ENCODE data around the gene SUN2. TPM values are rescaled to one million over a fixed set of nuclear protein-coding genes. Genes with fewer than 3 reads are reported as not detected.

Gene SUN2
- total and polyA plus RNA-seq, 12 donors, result 38.6 to 178 (median 97.2) TPM

DNA sequence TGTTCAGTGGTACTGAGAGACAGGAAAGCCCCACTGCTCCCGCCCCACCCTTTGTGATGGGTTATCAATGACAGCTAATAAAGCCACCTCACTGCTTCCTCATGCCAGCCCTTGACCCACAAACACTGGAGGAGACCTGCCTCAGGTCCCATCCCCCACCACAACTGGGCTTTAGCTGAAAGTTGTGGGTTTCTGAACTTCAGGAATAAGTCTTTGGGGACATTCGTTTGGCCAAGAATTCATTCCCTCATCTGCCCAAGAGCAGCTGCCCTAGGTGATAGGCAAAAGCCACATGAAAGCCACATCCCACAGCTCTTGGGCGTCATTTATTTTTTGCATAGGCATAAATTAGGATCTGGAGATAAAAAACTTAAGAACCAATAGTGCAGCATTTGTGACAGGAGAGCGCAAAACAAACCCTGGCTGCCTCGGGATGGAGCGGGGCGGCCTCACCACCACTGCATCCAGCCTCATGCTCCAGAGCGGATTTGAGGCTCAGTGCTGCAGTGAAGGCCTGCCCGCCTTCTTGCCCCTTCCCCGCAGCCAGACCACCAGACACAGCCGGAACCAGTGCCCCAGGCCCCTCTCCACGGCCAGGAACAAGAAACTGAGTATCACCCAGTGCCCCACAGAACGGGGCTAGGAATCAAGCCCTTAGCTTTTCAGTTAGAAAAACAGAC, 21.2 kb downstream of the SUN2 start:
- TF ChIP-seq, protein P1, sequence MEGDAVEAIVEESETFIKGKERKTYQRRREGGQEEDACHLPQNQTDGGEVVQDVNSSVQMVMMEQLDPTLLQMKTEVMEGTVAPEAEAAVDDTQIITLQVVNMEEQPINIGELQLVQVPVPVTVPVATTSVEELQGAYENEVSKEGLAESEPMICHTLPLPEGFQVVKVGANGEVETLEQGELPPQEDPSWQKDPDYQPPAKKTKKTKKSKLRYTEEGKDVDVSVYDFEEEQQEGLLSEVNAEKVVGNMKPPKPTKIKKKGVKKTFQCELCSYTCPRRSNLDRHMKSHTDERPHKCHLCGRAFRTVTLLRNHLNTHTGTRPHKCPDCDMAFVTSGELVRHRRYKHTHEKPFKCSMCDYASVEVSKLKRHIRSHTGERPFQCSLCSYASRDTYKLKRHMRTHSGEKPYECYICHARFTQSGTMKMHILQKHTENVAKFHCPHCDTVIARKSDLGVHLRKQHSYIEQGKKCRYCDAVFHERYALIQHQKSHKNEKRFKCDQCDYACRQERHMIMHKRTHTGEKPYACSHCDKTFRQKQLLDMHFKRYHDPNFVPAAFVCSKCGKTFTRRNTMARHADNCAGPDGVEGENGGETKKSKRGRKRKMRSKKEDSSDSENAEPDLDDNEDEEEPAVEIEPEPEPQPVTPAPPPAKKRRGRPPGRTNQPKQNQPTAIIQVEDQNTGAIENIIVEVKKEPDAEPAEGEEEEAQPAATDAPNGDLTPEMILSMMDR (IDR thresholded peaks at IDR 0.05), result no peak
- intact Hi-C loops (cut with DNase I), result no loop called here
- no peak for DNase-seq
- Histone ChIP-seq H3K36me3 (peaks cover 11 to 100% (median 48%) of the 10 kb centered on the region in 9 donors), H3K4me1 (peaks cover 9 to 52% (median 28%) of the 10 kb centered on the region in 9 donors), H3K4me3 (no peak overlapping the region), H3K27ac (peak overlapping the region; percentile 35 to 76 (median 68)), H3K27me3 (no peaks in the 10 kb centered on the region), H3K9me3 (no peaks in the 10 kb centered on the region)
- ATAC-seq, result no peak
- 92% methylated on average over 13 of the region's 13 CpGs for WGBS, 2 donors

DNA sequence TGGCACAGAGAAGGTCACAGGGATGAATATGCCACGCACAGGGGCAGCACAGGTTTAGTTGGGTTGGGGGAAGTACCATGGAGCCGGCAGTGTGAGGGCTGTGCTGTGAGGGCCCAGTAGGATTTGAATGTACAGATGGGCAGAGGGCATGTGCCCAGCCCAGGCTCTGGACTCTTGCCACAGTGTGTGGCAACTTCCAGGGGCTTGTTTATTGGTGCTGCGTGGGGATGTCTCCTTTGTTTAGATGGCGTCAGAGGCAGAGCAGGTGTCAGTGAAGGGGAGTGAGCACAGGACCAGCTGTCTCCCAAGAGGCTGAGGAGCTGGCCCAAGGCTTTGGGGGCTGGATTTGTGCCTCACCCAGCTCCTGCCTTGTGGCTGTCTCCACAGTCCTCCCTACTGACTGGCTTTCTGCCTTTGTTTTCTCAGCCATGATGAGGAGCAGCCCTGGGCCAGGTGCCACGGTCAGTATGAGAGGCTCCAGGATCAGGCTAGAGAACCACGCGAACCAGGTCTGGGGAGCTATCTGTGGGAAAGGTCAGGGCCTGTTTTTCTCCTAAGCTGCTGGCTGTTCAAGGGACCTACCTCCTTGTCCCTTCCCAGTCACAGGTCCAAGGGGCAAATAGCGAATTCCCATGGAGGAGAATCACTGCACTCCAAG, 21.9 kb downstream of the SUN2 start:
- H3K4me1 ChIP-seq, result peaks cover 9 to 44% (median 28%) of the 10 kb centered on the region in 9 donors
- 54 to 61% methylated on average over 8 of the region's 8 CpGs for WGBS, 2 donors
- peak overlapping the region; percentile 35 to 76 (median 68) for H3K27ac ChIP-seq
- no peaks in the 10 kb centered on the region for H3K27me3 ChIP-seq
- ATAC-seq, result peak; percentile 22 to 68 (median 52)
- H3K4me3 ChIP-seq, result no peak overlapping the region
- H3K9me3 ChIP-seq, result no peaks in the 10 kb centered on the region
- peaks cover 6 to 100% (median 48%) of the 10 kb centered on the region in 9 donors for H3K36me3 ChIP-seq
- peak; percentile 47 to 64 for DNase-seq
- TF ChIP-seq, protein P1 (IDR thresholded peaks at IDR 0.05), result no peak
- intact Hi-C loops (cut with DNase I), result no loop called here

DNA sequence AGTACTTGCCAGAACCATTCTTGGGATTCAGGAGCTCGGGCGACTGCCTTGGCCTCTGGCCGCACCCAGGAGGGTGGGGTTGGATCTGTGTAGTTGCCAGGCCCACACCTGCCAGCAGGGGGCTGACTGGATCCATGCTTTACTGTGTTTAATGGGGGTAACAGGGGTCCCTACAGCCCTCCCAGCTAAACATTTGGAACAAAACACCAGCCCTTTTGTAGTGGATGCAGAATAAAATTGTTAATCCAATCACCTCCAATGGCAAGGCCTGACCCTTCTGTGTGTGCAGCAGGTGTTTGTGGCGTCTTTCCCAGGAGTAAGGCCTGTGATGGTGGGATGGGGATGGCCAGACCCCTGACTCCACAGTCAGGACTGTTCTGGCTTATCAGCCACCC, 22.5 kb downstream of the SUN2 start:
- TF ChIP-seq, protein P1 (IDR thresholded peaks at IDR 0.05), result peak; percentile 41 to 76 (median 69)
- H3K27me3 ChIP-seq, result no peaks in the 10 kb centered on the region
- DNase-seq, result peak; percentile 43 to 57
- peak in 7 of 8 donors; percentile 25 to 66 (median 50) for ATAC-seq
- 41 to 44% methylated on average over 4 of the region's 4 CpGs for WGBS, 2 donors
- H3K27ac ChIP-seq, result peak overlapping the region; percentile 35 to 76 (median 68)
- peaks cover under 1 to 100% (median 48%) of the 10 kb centered on the region in 9 donors for H3K36me3 ChIP-seq
- intact Hi-C loops (cut with DNase I), result no loop called here
- peaks cover 9 to 47% (median 28%) of the 10 kb centered on the region in 9 donors for H3K4me1 ChIP-seq
- H3K9me3 ChIP-seq, result no peaks in the 10 kb centered on the region
- no peak overlapping the region for H3K4me3 ChIP-seq

DNA sequence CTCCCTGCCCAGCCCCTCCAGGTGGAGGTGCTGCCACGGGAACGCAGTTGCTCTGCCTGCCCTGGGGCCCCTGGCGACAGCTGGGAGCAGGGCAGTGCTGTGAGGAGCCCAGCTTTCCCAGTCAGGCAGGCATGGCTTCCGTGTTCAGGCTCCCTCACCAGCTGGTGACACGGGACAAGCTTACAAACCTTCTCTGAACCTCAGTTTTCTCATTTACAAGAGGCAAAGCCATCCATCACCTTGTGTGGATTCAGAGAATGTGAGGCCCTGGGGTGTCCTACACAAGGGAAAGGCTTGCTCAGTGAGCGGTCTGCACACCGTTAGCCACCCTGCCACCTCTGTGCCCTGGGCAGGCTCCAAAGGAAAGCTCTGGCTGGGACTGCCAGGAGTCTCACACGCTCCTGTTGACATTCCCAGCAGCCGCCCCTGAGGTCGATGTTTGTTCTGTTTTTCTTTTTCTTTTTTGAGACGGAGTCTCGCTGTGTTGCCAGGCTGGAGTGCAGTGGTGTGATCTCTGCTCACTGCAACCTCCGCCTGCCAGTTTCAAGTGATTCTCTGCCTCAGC, 23.5 kb downstream of the SUN2 start:
- H3K27me3 ChIP-seq, result no peaks in the 10 kb centered on the region
- peak overlapping the region in 8 of 10 donors; percentile 61 to 76 (median 71) for H3K27ac ChIP-seq
- ATAC-seq, result peak in 6 of 8 donors; percentile 19 to 61 (median 38)
- H3K4me3 ChIP-seq, result no peak overlapping the region
- no peaks in the 10 kb centered on the region for H3K9me3 ChIP-seq
- peaks cover 4 to 100% (median 48%) of the 10 kb centered on the region in 9 donors for H3K36me3 ChIP-seq
- WGBS, 2 donors, result 62 to 72% methylated on average over 13 of the region's 13 CpGs
- intact Hi-C loops (cut with DNase I), result no loop called here
- TF ChIP-seq, protein P1 (IDR thresholded peaks at IDR 0.05), result no peak
- H3K4me1 ChIP-seq, result peaks cover 9 to 48% (median 28%) of the 10 kb centered on the region in 9 donors
- DNase-seq, result no peak
